RWPE2 (cell line): ENCODE results near the gene CCT7.

Experiments
- ATAC-seq: fragments of 200-7000 bp; cut with Tn5 transposase; 3 replicates; pipeline ENCODE4 v1.9.1; 2021; ENCODE audit warnings: low read depth
- DNase-seq: peaks from one replicate; pipeline ENCODE4 v3.0.0-alpha.2; 2020; ENCODE audit warnings: low spot score
- H3K27ac ChIP-seq: fragments of 450-650 bp; 2 replicates; pipeline ENCODE4 v1.5.1; 2017; ENCODE audit warnings: mild to moderate bottlenecking; ENCODE audit not compliant: poor library complexity, severe bottlenecking
- H3K27me3 ChIP-seq: fragments of 250-450 bp; sonication (Bioruptor Pico); 2 replicates; pipeline ENCODE4 v1.5.1; 2021; ENCODE audit warnings: mild to moderate bottlenecking, moderate library complexity; ENCODE audit not compliant: insufficient read depth, poor library complexity, severe bottlenecking
- H3K36me3 ChIP-seq: fragments of 250-450 bp; sonication (Bioruptor Pico); 2 replicates; pipeline ENCODE4 v1.5.1; 2020; ENCODE audit warnings: low read depth, mild to moderate bottlenecking, moderate library complexity
- H3K4me1 ChIP-seq: fragments of 250-450 bp; sonication (Bioruptor Pico); 2 replicates; pipeline ENCODE4 v1.5.1; 2021; ENCODE audit warnings: mild to moderate bottlenecking, moderate library complexity; ENCODE audit not compliant: insufficient read depth, poor library complexity, severe bottlenecking
- H3K4me3 ChIP-seq: fragments of 250-450 bp; sonication (Bioruptor Pico); 2 replicates; pipeline ENCODE4 v1.5.1; 2021; ENCODE audit warnings: mild to moderate bottlenecking, moderate library complexity; ENCODE audit not compliant: severe bottlenecking
- H3K9me3 ChIP-seq: fragments of 250-450 bp; sonication (Bioruptor Pico); 2 replicates; pipeline ENCODE4 v1.5.1; 2021; ENCODE audit warnings: mild to moderate bottlenecking, moderate library complexity; ENCODE audit not compliant: severe bottlenecking
- CTCF ChIP-seq: fragments of 450-650 bp; IDR thresholded peaks from one replicate; pipeline ENCODE4 v1.5.1; 2017; ENCODE audit warnings: mild to moderate bottlenecking, moderate library complexity; ENCODE audit not compliant: poor library complexity, severe bottlenecking

Gene CCT7

GRCh38 chr2:73214120-73215035 lies 19.7 kb upstream of the CCT7 start, which contains the start of gene SMYD5:
TSS of gene SMYD5 (plus strand) at chr2:73214245. CDS start at chr2:73214267, 22 bp downstream.
- TF ChIP-seq CTCF, result no peak
- H3K4me1 ChIP-seq, result peaks cover 7% of the 10 kb centered on the region
- ATAC-seq (peak; percentile 72), DNase-seq (peak; percentile 76)
- no peaks in the 10 kb centered on the region for H3K27me3 ChIP-seq
- peak within 1 kb of the TSS; percentile 95 for H3K4me3 ChIP-seq
- H3K36me3 ChIP-seq, result 0 out of 2 replicates have a peak, but pooled peaks cover 5% of the 10 kb centered on the region
- H3K9me3 ChIP-seq, result no peaks in the 10 kb centered on the region
- H3K27ac ChIP-seq, result peak within 1 kb of the TSS; percentile 35

- no peak for TF ChIP-seq CTCF
- Histone ChIP-seq H3K4me3 (peak overlapping the region; percentile 95), H3K27ac (no peak overlapping the region), H3K4me1 (peaks cover 7% of the 10 kb centered on the region), H3K27me3 (no peaks in the 10 kb centered on the region), H3K36me3 (0 out of 2 replicates have a peak, but pooled peaks cover 6% of the 10 kb centered on the region), H3K9me3 (no peaks in the 10 kb centered on the region)
- no peak for ATAC-seq
- DNase-seq, result no peak
Measured at GRCh38 chr2:73215254-73215653, 18.9 kb upstream of the CCT7 start.

- Histone ChIP-seq H3K9me3 (no peaks in the 10 kb centered on the region), H3K4me1 (peaks cover 7% of the 10 kb centered on the region), H3K4me3 (no peak overlapping the region), H3K27ac (no peak overlapping the region), H3K27me3 (no peaks in the 10 kb centered on the region), H3K36me3 (peaks cover 21% of the 10 kb centered on the region; the same call in 1 of the 2 replicates)
- no peak for ATAC-seq
- DNase-seq, result no peak
- no peak for TF ChIP-seq CTCF
Measured at GRCh38 chr2:73217160-73217559, 16.9 kb upstream of the CCT7 start.

GRCh38 chr2:73217826-73218225 lies 16.3 kb upstream of the CCT7 start:
- DNase-seq, result no peak
- no peaks in the 10 kb centered on the region for H3K9me3 ChIP-seq
- no peak overlapping the region for H3K4me3 ChIP-seq
- no peak for ATAC-seq
- H3K27ac ChIP-seq, result no peak overlapping the region
- H3K36me3 ChIP-seq, result peaks cover 21% of the 10 kb centered on the region; the same call in 1 of the 2 replicates
- no peaks in the 10 kb centered on the region for H3K27me3 ChIP-seq
- TF ChIP-seq CTCF, result no peak
- H3K4me1 ChIP-seq, result peaks cover 7% of the 10 kb centered on the region
